Measurements from ENCODE around the gene GALNT2.

GALNT2 gene

GRCh38 chr1:230129341-230129740 is 62.3 kb downstream of the GALNT2 start:
- DNase-seq (ENCODE audit: low read depth, low spot score), result no peak

GRCh38 chr1:230130172-230130944 is 63.3 kb downstream of the GALNT2 start:
- DNase-seq (ENCODE audit: low read depth, low spot score), result no peak

DNA sequence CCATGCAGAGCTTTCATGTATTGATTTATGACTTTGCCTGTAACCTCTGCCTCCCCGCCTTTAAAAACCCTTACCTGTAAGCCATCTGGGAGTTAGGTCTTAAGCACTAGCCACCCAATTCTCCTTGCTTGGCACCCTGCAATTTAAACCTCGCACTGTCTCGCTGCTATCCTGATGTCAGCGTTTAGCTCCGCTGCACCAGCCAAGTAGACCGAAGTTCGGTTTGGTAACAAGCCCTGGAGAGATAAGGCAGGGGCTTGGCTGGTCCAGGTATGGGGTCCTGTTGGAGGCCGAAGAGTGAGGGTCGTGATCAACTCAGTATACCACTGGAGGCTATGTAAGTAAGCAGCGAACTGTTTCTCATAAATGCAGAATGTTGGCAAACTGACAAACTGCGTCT is 64.4 kb downstream of the GALNT2 start:
- no peak for DNase-seq (ENCODE audit: low read depth, low spot score)

GRCh38 chr1:230132758-230133157 is 65.7 kb downstream of the GALNT2 start:
- DNase-seq (ENCODE audit: low read depth, low spot score), result no peak

- no peak for DNase-seq (ENCODE audit: low read depth, low spot score)
Measured at GRCh38 chr1:230135726-230136125, 68.7 kb downstream of the GALNT2 start.

DNA sequence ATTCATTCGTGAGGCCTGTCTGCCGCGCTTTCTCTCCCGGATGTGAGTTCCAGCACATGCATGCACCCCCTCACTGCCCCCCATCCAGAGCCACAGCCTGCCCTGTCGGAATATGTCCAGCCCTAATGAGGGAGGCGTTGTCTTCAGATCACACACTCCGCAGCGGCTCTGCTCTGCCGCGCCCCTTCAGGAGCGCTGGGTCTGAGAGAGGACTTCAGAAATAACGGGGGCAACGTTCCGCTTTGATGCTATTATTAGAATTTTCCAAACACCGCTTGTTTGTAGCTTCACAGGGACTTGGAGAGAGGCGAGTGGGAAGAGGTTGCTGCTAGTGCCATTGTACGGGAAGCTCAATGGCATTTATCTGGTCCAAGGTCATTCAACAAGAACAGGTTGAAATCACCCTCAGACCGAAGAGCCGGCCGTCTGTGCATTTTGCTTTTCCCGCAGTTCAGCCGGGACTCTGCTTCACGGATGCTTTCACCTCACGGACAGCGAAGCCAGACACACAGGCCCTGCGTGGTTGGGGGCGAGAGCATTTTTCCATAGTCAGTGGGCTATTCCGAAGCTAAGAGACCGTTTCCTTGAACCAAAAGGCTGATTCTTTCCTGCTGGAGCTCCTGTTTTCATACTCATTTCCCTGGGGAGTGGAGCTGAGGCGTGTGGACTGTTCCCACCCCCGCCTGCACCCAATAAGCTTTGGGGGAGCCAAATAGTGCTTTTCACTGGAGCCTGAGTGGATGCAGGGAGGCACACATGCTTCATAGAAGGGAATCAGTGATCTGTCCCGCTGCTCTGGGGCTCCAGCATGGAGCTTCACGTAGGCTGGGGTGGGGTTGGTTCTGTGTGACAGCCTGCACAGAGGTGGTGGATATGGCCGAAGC is 69.7 kb downstream of the GALNT2 start:
- DNase-seq (ENCODE audit: low read depth, low spot score), result no peak

DNA sequence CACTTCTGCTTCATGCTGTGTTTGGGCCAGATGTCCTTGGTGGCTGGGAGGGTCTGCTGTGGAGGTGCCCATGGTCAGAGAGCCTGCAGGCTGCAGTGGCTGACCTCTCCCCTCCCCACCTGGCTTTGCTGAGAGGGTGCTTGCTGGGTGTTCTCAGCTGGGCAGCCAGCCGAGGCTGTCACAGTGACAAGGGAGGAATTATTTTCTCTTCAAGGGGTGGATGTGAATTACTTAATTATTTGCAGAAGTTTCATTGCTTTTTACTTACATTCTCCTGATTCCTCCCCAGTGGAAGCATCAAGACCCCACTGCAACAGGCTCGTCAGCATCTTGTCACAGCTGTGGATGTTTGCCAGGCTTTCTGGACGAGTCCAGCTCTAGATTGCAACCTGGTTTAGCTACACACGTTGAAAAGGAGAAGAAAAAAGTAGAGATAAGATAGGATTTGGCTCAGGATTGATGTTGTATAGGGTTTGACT is 70.3 kb downstream of the GALNT2 start:
- no peak for DNase-seq (ENCODE audit: low read depth, low spot score)

DNA sequence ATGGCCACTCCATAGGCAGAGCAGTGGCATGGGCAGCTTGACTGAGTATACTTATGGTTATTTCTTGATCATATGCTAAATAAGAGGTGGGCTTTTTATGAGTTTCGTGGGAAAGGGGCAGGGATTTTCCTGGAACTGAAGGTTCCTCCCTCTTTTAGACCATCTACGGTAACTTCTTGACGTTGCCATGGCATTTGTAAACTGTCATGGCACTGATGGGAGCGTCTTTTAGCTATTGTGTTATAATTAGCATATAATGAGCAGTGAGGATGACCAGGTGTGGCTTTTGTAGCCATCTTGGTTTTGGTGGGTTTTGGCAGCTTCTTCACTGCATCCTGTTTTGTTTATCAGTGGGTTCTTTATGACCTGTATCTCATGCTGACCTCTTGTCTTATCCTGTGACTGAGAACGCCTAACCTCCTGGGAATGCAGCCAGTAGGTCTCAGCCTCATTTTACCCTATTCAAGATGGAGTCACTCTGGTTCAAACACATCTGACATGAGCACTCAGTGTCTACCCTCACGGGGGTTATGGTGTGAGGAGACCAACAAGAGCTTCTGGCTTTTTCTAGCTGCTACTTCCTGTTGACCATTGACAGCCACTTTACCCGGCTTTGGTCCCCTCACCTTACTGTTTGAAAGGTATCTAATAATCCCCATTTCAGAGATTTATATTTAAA is 71.7 kb downstream of the GALNT2 start:
- no peak for DNase-seq (ENCODE audit: low read depth, low spot score)

DNA sequence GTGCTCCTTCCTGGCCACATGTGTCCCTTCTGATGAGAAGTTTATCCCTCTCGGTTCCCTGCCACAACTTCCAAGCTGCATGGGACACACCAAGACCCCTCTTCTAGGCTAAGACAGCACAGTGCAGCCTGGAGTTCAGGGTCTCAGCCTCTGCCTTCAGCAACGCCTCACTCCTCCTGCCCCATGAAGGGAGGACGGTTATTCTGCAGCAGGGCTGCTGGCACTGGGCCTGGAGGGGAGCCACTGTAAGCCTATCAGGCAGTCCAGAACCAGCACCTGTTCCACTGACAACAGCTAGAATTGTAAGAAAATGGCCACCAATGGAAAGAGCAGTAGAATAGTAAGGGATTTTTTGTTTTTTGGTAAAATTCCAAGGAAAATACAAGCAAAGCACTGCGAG is 72.3 kb downstream of the GALNT2 start:
- DNase-seq (ENCODE audit: low read depth, low spot score), result no peak

- no peak for DNase-seq (ENCODE audit: low read depth, low spot score)
Measured at GRCh38 chr1:230139741-230140140, 72.7 kb downstream of the GALNT2 start.

- no peak for DNase-seq (ENCODE audit: low read depth, low spot score)
Measured at GRCh38 chr1:230140221-230141020, 73.4 kb downstream of the GALNT2 start.

DNA sequence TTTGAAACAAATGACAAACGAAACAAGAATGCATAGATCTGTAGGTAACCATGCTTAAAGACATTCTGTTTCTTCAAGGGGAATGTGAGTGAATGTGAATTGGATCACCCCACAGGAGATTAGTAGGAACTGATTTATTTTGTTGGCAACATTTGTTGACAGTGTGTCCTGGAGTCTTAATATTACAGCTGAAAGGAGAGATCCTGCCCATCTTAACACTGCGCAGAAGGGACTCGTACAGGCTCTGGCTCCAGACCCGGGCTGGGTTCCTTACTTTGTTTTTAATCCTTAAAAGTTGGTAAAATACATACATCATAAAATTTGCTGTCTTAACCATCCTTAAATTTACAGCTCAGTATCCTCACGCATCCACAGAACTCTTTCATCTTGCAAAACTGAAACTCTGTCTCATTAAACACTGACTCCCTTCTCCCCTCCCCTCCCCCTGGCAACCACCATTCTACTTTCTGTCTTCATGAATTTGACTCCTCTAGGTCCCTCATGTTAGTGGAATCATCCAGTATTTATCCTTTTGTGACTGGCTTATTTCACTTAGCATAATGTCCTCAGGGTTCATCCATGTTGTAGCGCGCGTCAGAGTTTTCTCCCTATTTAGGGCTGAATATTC is 74.1 kb downstream of the GALNT2 start:
- no peak for DNase-seq (ENCODE audit: low read depth, low spot score)

- no peak for DNase-seq (ENCODE audit: low read depth, low spot score)
Measured at GRCh38 chr1:230141797-230142607, 75.0 kb downstream of the GALNT2 start.

DNA sequence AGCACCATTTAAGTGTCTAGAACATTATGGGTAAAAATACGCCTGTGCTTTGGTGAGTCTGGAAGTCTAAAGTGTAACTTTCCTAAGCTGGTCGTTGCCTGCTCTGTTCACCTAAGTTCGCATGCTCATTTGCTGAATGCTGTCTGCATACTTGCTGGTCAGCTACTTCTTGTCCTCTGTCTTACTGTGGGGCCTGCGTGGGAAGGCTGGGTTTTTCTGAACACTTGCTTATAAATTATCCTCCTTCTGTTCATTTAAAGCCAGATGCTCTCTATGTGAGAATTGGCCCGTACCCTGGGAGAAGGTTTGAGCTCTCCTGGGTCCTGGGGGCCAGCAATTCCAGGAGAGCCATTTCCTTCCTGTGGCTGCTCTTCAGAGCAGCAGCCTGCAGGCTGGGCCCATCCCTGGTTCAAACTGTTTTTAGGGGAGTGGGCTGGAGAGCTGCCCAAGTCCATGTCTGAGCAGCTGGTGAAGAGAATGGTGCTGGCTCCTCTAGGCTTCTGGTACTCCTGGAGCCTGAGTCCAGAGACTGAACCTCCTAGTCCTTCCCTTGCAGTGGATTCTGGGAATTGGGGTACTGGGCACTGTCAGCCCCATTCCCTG is 75.7 kb downstream of the GALNT2 start:
- no peak for DNase-seq (ENCODE audit: low read depth, low spot score)

- DNase-seq (ENCODE audit: low read depth, low spot score), result no peak
Measured at GRCh38 chr1:230143534-230143933, 76.5 kb downstream of the GALNT2 start.

DNA sequence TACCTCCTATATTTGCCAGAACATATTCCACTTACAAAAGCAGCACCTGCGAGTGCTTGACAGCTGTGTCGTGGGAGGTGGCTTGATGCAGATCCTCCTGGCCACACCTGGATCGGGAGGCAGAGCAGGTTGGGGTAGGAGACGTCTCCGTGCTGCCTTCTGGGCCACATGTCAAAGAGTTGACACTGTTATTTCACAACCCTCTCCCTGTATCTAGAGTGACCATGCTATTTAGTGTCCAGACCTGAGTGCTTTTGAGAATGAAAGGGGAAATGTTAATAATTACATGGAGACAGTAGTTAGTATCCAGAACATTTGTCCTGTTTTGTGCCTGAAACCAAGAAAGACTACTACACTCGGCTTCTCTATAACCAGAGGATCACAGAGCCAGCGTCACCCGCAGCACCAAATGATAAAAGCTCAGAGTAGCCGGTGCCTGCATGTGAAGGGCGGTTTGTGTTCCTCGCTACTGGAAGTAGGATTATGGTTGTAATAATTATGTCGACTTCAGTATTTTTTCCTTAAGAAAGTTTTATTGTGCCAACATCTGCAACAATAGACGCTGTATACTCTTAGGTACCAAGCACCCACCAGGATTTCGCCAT is 77.1 kb downstream of the GALNT2 start:
- no peak for DNase-seq (ENCODE audit: low read depth, low spot score)

GRCh38 chr1:230144758-230145504 is 77.9 kb downstream of the GALNT2 start:
- no peak for DNase-seq (ENCODE audit: low read depth, low spot score)

GRCh38 chr1:230145505-230145899 is 78.5 kb downstream of the GALNT2 start:
- no peak for DNase-seq (ENCODE audit: low read depth, low spot score)
